ENCODE data around the gene C2orf76. TPM values are rescaled to one million over a fixed set of nuclear protein-coding genes. Genes with fewer than 3 reads are reported as not detected.

C2orf76 gene
- total and polyA plus RNA-seq, 10 of the 15 experiments (the other 5 are each of a cell fraction or from before 2014, with no cell fraction given), result 14.0 to 46.1 (median 25.4) TPM

GRCh38 chr2:119315241-119315925 is 51.3 kb downstream of the C2orf76 start (continued):
- TF ChIP-seq SPI1 (IDR thresholded peaks at IDR 0.05; ENCODE audit: borderline replicate concordance, insufficient read depth, low read depth, low read length) (no peak), FOXK2 (IDR thresholded peaks at IDR 0.05) (no peak)

- peak; percentile 24 for ATAC-seq
- no peak overlapping the region for H3K9ac ChIP-seq (ENCODE audit: control insufficient read depth, insufficient read depth, low read length)
- in situ Hi-C loops (cut with MboI), result no loop called here
- no peak overlapping the region for H3K4me3 ChIP-seq
- ChIA-PET POLR2A (no interaction called here), CTCF (interaction anchor here (0.8 to 2.7 kb wide), 13 partner anchors 11 to 283 kb away, joined by 3 to 9 read pairs (median 4); no protein-coding TSS in a partner anchor), SMC1A (ENCODE audit: uncharacterized antibody, unreplicated experiment) (interaction anchor here (1.2 to 3.0 kb wide), 9 partner anchors 10 to 429 kb away, joined by 4 to 10 read pairs (median 7); no protein-coding TSS in a partner anchor), RAD21 (ENCODE audit: unreplicated experiment) (interaction anchor here (1.2 to 3.2 kb wide), 6 partner anchors 20 to 165 kb away, joined by 3 to 17 read pairs (median 6); partner anchors contain the start of genes C2orf76 and DBI)
- intact Hi-C loops (cut with micrococcal nuclease; ENCODE audit: unreplicated experiment), result loop anchor here (1.0 to 5.0 kb wide), 2 partner anchors 165 to 431 kb away; no protein-coding TSS in a partner anchor
- DNase-seq (ENCODE audit: low read depth, low spot score), result no peak
- WGBS (ENCODE audit: insufficient coverage, insufficient replicate concordance, low lambda C conversion rate, missing lambda C conversion rate), result 53% methylated on average over 9 of the region's 9 CpGs
- H3K27ac ChIP-seq (ENCODE audit: control insufficient read depth, insufficient read depth), result no peak overlapping the region; the same call in 1 of the 2 replicates
- no peak for FAIRE-seq
- H3K79me2 ChIP-seq (ENCODE audit: control insufficient read depth, insufficient read depth, low read length), result no peaks in the 10 kb centered on the region
- H3K4me1 ChIP-seq (ENCODE audit: control insufficient read depth, insufficient read depth, low read length), result peaks cover 27% of the 10 kb centered on the region
- no peaks in the 10 kb centered on the region for H3K36me3 ChIP-seq (ENCODE audit: control insufficient read depth in 2 of 2, insufficient read depth in 2 of 2, low read length in 1 of 2)
- no TSS peak for BruUV-seq (replicated peaks)
- no peaks in the 10 kb centered on the region for H4K20me1 ChIP-seq (ENCODE audit: control insufficient read depth, insufficient read depth)
- TF ChIP-seq RUNX3 (IDR thresholded peaks at IDR 0.05; ENCODE audit: low read length) (0 out of 2 replicates have a peak, but pooled peaks have one; percentile 5), POLR2A (IDR thresholded peaks at IDR 0.05; ENCODE audit: low read depth, low read length) (no peak), ZBTB11 (CRISPR knock-in tag; IDR thresholded peaks at IDR 0.05) (no peak), POLR2AphosphoS2 (IDR thresholded peaks at IDR 0.05; ENCODE audit: low read depth, low read length) (no peak)
- peak overlapping the region; percentile 46; the same call in 1 of the 2 replicates for H2AFZ ChIP-seq (ENCODE audit: control insufficient read depth, low read depth, low read length)
- no peaks in the 10 kb centered on the region for H3K9me3 ChIP-seq (replicated peaks; ENCODE audit: control insufficient read depth, insufficient read depth, low read length)
- H3K4me2 ChIP-seq (ENCODE audit: control insufficient read depth, insufficient read depth), result peak overlapping the region; percentile 74
- H3K27me3 ChIP-seq (replicated peaks in 1 of 2; ENCODE audit: control insufficient read depth in 2 of 2, insufficient read depth in 2 of 2, low read length in 1 of 2), result no peaks in the 10 kb centered on the region
Observed at GRCh38 chr2:119311831-119312230, 54.8 kb downstream of the C2orf76 start.

All from GM12878 (cell line).